GDM1 (cell line): ENCODE data around the gene WASF3.
"Not testable (repeated sequence)": the region's sequence is repeated elsewhere in the genome, so short reads cannot be mapped to it uniquely, and the experiment has no call there.

Source experiments
- DNase-seq: peaks from one replicate; lab custom pipeline; 2025; lab: John Stamatoyannopoulos, UW

Gene WASF3

GRCh38 chr13:26719356-26719945 is 162.0 kb downstream of the WASF3 start:
- DNase-seq: peak; percentile 70

GRCh38 chr13:26721251-26722121 is 164.0 kb downstream of the WASF3 start:
- DNase-seq: peak; percentile 91

GRCh38 chr13:26722321-26722720 is 164.8 kb downstream of the WASF3 start:
- no peak for DNase-seq

- DNase-seq: not testable (repeated sequence)
Observed at GRCh38 chr13:26723620-26724019, 166.1 kb downstream of the WASF3 start.

- no peak for DNase-seq
Observed at GRCh38 chr13:26726684-26727083, 169.2 kb downstream of the WASF3 start.

- no peak for DNase-seq
Observed at GRCh38 chr13:26727122-26727521, 169.6 kb downstream of the WASF3 start.

- no peak for DNase-seq
Observed at GRCh38 chr13:26727633-26728032, 170.2 kb downstream of the WASF3 start.

- no peak for DNase-seq
Observed at GRCh38 chr13:26735677-26736076, 178.2 kb downstream of the WASF3 start.
